IPS-20b (cell line): ENCODE data around the gene FOXN4.

ENCODE experiments used
- H3K27ac ChIP-seq: one replicate; pipeline ENCODE4 v1.5.1; 2013; ENCODE audit warnings: low read length
- H3K27me3 ChIP-seq: 2 replicates; pipeline ENCODE4 v1.6.1; 2013; ENCODE audit warnings: mild to moderate bottlenecking, low read length, inconsistent platforms; ENCODE audit not compliant: insufficient read depth
- H3K36me3 ChIP-seq: 2 replicates; pipeline ENCODE4 v1.6.1; 2013; ENCODE audit warnings: low read depth, mild to moderate bottlenecking, inconsistent platforms, low read length, moderate library complexity; ENCODE audit not compliant: insufficient read depth
- H3K4me1 ChIP-seq: 2 replicates; pipeline ENCODE4 v1.6.1; 2013; ENCODE audit warnings: mild to moderate bottlenecking, control low read depth, inconsistent platforms, low read length, moderate library complexity; ENCODE audit not compliant: insufficient read depth
- H3K4me3 ChIP-seq: 2 replicates; pipeline ENCODE4 v1.5.1; 2013; ENCODE audit warnings: mild to moderate bottlenecking, low read length, inconsistent platforms
- H3K9ac ChIP-seq: 2 replicates; pipeline ENCODE4 v1.6.1; 2013; ENCODE audit warnings: low read depth, mild to moderate bottlenecking, inconsistent platforms, low read length, moderate library complexity
- H3K9me3 ChIP-seq: 2 replicates; pipeline ENCODE4 v1.6.1; 2013; ENCODE audit warnings: mild to moderate bottlenecking, low read depth, low read length, inconsistent platforms; ENCODE audit not compliant: insufficient read depth

Gene FOXN4

DNA sequence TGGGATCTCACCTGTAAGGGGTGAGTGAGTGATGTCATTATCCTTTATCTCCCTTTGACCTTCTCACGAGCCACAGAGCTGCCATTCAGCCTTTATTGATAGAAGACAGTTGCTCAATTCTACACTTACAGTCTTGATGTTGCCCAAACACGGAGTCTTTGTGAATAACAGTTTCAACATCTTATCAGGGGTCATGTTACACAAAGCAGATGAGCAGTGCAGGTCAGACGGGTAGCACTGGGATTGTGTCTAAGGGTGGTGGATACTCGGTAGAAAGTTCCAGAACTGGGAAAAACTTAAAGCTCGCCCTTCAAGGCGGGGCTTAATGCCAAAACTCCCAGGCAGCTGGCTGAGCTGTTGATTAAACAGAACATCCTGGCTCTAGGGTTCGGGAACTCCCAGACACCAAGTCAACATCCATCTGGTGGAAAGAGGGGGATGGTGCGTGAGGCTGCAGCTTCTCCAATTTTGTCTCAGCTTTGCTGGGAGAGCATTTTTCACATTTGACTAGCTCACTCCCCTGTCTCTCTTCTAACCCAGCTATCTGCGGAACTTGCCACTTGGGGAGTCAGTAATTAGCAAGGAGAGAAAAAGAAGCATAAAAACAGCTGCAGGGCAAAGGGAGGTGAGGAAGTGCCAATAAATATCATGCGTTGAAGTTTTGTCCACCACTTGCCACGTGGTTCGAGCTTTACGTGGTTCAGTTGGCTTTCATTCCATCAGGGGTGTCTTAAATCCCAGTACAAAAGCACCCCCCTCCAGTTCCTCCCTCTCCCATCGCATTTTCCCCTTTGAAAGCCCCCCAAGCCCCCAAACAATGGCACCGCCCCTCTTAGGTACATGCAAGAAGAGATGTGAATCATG, 31.0 kb downstream of the FOXN4 start:
- no peak overlapping the region for H3K4me3 ChIP-seq
- no peak overlapping the region for H3K9ac ChIP-seq
- no peaks in the 10 kb centered on the region for H3K36me3 ChIP-seq
- H3K27ac ChIP-seq: no peak overlapping the region
- no peaks in the 10 kb centered on the region for H3K9me3 ChIP-seq
- H3K4me1 ChIP-seq: peaks cover under 1% of the 10 kb centered on the region; the same call in 1 of the 2 replicates
- H3K27me3 ChIP-seq: peaks cover 5% of the 10 kb centered on the region

DNA sequence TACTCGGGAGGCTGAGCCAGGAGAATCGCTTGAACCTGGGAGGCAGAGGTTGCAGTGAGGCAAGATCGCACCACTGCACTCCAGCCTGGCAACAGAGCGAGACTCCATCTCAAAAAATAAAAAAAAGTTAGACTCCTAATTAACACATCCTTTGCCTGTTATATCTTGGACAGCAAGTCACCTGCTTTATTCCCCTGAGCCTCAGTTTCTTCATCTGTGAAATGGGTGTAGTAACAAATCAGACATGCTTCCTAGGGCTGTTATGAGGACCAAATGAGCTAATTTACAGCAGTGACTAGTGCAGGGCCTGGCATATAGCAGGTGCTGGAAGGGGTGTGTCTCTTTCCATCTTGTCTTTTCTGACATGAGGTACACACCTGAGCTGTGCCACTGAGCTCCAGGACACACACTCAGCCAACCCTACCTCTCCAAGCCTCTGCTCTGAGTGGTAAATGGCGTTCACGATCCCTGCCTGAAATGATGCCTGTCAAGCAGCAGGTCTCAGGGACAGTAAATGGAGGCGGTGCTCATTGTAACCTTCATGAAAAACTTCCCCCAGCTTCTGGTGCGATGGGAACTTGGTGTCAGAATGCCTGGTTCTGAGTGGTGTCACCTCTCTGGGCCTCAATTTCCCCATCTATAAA, 31.7 kb downstream of the FOXN4 start:
- Histone ChIP-seq H3K9me3 (no peaks in the 10 kb centered on the region), H3K27ac (no peak overlapping the region), H3K4me1 (peaks cover 3% of the 10 kb centered on the region; the same call in 1 of the 2 replicates), H3K9ac (no peak overlapping the region), H3K36me3 (no peaks in the 10 kb centered on the region), H3K27me3 (peaks cover 8% of the 10 kb centered on the region), H3K4me3 (no peak overlapping the region)

DNA sequence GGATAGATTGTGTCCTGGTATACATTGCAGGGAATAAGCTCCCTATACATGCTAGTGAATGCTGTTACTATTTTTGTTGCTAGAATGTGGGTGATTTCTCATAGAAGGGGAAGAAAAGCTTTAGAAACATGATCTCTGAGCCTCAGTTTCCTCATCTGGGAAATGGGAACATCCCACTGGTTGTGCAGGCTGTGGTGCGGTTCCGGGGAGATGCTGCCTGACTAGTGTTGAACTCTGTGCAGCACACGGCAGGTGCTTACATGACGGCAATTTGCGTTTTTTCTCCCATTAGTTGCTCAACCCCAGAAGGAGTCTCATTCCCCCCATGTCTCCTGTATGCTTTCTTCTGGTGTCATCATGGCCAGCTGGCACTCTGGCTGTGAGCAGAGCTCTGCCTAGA, 32.9 kb downstream of the FOXN4 start:
- Histone ChIP-seq H3K36me3 (no peaks in the 10 kb centered on the region), H3K9ac (no peak overlapping the region), H3K27ac (no peak overlapping the region), H3K4me1 (peaks cover 3% of the 10 kb centered on the region; the same call in 1 of the 2 replicates), H3K4me3 (no peak overlapping the region), H3K27me3 (peaks cover 8% of the 10 kb centered on the region), H3K9me3 (no peaks in the 10 kb centered on the region)

DNA sequence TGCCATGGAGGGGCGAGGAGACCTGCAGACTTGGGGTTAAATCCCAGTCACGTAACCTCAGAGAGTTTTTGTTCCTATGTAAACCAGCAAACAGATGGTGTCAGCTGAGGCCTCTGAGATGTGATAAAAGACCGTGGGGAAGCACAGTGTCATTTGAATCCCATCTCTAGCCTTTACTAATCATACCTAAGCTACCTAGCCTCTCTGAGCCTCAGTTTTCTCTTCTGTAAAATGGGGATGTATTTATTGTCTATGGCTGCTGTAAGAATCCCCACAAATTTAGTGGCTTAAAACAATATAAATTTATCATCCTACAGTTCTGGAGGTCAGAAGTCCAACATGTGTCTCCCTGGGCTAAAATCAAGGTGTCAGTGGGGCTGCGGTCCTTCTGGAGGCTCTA, 33.9 kb downstream of the FOXN4 start:
- no peak overlapping the region for H3K9ac ChIP-seq
- peaks cover 8% of the 10 kb centered on the region for H3K27me3 ChIP-seq
- no peaks in the 10 kb centered on the region for H3K9me3 ChIP-seq
- H3K4me1 ChIP-seq: peaks cover 3% of the 10 kb centered on the region; the same call in 1 of the 2 replicates
- no peak overlapping the region for H3K4me3 ChIP-seq
- H3K36me3 ChIP-seq: no peaks in the 10 kb centered on the region
- H3K27ac ChIP-seq: no peak overlapping the region

DNA sequence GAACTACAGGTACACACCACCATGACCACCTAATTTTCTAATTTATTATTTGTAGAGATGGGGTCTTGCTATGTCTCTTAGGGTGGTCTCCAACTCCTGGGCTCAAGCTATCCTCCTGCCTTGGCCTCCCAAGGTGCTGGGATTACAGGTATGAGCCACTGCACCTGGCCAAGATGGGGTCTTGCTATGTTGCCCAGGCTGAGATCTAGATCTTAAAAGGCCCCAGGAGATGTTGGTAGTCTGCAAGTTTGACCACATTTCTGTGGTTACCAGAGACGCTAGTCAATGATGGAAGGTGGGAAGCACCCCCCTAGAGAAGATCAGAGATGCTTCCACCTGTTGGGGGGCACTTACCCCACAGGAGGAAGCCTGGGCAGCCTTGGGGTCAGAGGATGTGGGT, 34.7 kb downstream of the FOXN4 start:
- Histone ChIP-seq H3K36me3 (no peaks in the 10 kb centered on the region), H3K4me1 (peaks cover 3% of the 10 kb centered on the region; the same call in 1 of the 2 replicates), H3K9ac (no peak overlapping the region), H3K4me3 (no peak overlapping the region), H3K27me3 (peaks cover 8% of the 10 kb centered on the region), H3K27ac (no peak overlapping the region), H3K9me3 (no peaks in the 10 kb centered on the region)

DNA sequence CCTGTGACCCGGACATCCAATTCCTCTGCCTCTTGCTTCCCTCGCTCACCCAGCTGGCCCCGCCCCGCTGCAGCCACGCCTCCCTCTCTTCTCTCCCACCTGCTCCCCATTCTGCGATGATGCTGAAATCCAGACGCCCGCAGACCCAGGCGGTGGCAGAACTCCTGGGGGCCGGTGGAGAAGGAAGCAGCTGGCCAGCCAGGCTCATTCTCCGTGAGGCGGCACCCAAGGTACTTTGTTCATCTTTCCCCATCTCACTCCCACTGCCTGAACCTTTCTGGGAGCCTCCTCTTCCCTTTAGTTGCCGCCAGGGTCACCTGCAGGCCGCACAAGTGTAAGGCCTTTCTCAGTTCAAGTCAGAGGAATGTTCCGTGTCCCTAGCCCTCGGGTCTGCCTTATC, 35.7 kb downstream of the FOXN4 start:
- H3K4me1 ChIP-seq: peaks cover 3% of the 10 kb centered on the region; the same call in 1 of the 2 replicates
- H3K27me3 ChIP-seq: peaks cover 8% of the 10 kb centered on the region

DNA sequence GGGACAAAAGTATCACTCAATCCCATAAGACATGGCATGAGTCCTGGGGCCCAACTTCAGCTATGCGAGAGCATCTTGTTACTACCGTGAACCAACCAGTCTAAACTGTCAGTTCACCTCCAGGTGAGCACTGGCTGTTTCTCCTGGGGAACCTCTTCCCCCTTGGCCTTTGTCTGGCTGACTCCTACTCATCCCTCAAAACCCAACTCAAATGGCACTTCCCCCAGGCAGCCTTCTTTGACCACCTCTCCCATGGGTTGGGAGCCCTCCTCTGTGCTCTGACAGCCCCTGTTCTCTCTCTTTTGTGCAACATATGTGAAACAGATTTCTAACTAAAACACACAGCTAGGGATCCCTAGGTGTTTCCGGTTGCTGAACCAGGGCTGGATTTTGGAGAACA, 37.7 kb downstream of the FOXN4 start:
- Histone ChIP-seq H3K4me1 (peaks cover 3% of the 10 kb centered on the region; the same call in 1 of the 2 replicates), H3K9me3 (no peaks in the 10 kb centered on the region), H3K9ac (no peak overlapping the region), H3K36me3 (no peaks in the 10 kb centered on the region), H3K27me3 (peaks cover 8% of the 10 kb centered on the region), H3K4me3 (no peak overlapping the region), H3K27ac (no peak overlapping the region)

More for the DNA sequence above, 35.7 kb downstream of the FOXN4 start:
- H3K4me3 ChIP-seq: peak overlapping the region; percentile 57; the same call in 1 of the 2 replicates
- H3K9ac ChIP-seq: no peak overlapping the region; the same call in 1 of the 2 replicates
- H3K9me3 ChIP-seq: no peaks in the 10 kb centered on the region
- no peaks in the 10 kb centered on the region for H3K36me3 ChIP-seq
- H3K27ac ChIP-seq: no peak overlapping the region

DNA sequence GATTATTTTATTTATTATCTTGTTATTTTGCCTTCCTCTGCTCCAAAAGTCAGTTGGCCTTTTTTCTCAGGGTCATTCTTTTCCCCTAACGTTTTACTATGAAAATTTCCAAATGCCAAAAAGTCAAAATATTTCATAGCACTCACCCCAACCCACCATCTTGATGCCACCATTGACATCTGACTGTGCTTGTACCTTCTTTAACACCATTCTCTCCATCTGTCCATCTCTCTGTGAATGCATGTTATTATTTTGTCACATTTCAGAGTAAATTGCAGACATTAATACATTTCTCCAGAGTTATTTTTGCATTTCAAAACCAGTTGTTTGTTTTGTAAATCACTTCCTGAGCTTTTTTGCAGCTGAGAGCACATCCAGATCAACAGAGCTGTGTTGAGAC, 38.6 kb downstream of the FOXN4 start:
- H3K36me3 ChIP-seq: peaks cover 4% of the 10 kb centered on the region; the same call in 1 of the 2 replicates
- H3K9me3 ChIP-seq: no peaks in the 10 kb centered on the region
- H3K27me3 ChIP-seq: peaks cover 8% of the 10 kb centered on the region
- peaks cover 3% of the 10 kb centered on the region; the same call in 1 of the 2 replicates for H3K4me1 ChIP-seq
- H3K27ac ChIP-seq: no peak overlapping the region
- no peak overlapping the region for H3K9ac ChIP-seq
- no peak overlapping the region for H3K4me3 ChIP-seq

DNA sequence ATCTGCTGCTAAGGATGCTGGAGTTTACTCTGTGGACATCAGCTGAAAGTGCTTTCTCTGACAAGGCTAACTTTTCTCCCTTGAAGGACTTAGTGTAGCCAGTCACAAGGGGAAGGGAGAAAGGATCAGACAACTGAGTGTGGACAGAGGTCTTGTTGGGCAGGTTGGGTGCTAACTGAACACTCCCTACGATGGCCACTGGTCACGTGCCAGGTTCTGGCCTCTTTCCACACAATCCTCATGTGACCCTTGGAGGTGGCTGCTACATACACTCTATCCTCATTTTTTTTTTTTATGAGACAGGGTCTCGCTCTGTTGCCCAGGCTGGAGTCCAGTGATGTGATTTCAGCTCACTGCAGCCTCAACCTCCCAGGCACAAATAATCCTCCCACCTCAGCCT, 39.7 kb downstream of the FOXN4 start:
- Histone ChIP-seq H3K27me3 (peaks cover 8% of the 10 kb centered on the region), H3K9me3 (no peaks in the 10 kb centered on the region), H3K27ac (no peak overlapping the region), H3K9ac (no peak overlapping the region), H3K4me1 (peaks cover 3% of the 10 kb centered on the region; the same call in 1 of the 2 replicates), H3K36me3 (peaks cover 9% of the 10 kb centered on the region; the same call in 1 of the 2 replicates), H3K4me3 (no peak overlapping the region)

DNA sequence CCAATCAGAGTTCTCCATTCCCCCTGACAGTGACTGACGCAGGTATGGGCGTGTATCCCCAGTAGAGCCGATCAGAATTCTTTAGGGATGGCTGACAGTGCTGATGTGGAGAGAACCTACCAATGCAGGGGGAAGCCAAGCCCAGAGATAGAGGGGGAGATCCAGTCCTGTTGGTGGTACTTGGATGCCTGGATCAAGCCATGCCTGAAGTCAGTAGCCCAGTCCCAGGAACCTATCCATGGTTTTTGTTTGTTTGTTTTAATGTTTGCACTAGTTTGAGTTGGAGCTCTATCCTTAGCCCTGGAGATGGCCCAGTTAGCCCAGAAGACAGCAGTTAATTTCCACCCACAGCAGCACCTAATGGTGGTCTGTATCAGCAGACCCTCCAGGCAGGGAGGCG, 40.2 kb downstream of the FOXN4 start:
- peaks cover 3% of the 10 kb centered on the region; the same call in 1 of the 2 replicates for H3K4me1 ChIP-seq
- peaks cover 8% of the 10 kb centered on the region for H3K27me3 ChIP-seq
- H3K9ac ChIP-seq: no peak overlapping the region
- H3K9me3 ChIP-seq: no peaks in the 10 kb centered on the region
- no peak overlapping the region for H3K27ac ChIP-seq
- no peak overlapping the region for H3K4me3 ChIP-seq
- peaks cover 9% of the 10 kb centered on the region; the same call in 1 of the 2 replicates for H3K36me3 ChIP-seq

DNA sequence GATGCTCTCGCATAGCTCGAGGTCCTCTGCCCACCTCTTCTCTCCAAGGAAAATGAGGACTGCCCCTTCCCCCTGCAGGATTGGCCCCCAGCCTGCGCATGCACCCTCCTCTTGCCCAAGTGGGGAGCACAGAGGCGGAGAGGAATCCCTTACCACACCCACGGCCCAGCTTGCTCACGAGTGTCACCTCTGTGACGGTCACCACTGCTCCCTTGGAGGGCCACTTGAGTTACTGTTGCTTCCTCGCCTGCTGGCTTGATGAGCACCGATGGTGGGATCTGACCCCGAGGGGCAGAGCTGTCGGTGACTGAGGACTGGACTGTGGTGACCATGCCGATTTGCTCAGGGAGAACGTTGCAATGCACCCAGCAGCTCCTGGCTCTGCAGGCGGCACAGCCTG, 41.7 kb downstream of the FOXN4 start:
- no peaks in the 10 kb centered on the region for H3K9me3 ChIP-seq
- no peak overlapping the region for H3K4me3 ChIP-seq
- H3K36me3 ChIP-seq: peaks cover 9% of the 10 kb centered on the region; the same call in 1 of the 2 replicates
- H3K27me3 ChIP-seq: no peaks in the 10 kb centered on the region
- no peaks in the 10 kb centered on the region for H3K4me1 ChIP-seq
- H3K9ac ChIP-seq: no peak overlapping the region
- no peak overlapping the region for H3K27ac ChIP-seq
